Measurements from ENCODE around the gene PNKD. TPM values are rescaled to one million over a fixed set of nuclear protein-coding genes. Genes with fewer than 3 reads are reported as not detected.
A peak's percentile ranks its signal among the peaks of the same experiment; 100 is the strongest.

PNKD gene
- total and polyA plus RNA-seq, 2 of the 8 experiments (the other 6 are each of a cell fraction or from before 2014, with no cell fraction given) = 43.9 to 65.4 TPM

- H3K56ac ChIP-seq (replicated peaks; ENCODE audit: insufficient read length, low read depth, low read length) = no peak overlapping the region
- DNase-seq (ENCODE audit: low read depth in 1 of 2, low spot score in 2 of 2) (no peak), FAIRE-seq (no peak)
- H4K20me1 ChIP-seq (replicated peaks in 1 of 2; ENCODE audit: control insufficient read depth in 1 of 2, insufficient read depth in 2 of 2, low read length in 2 of 2) = no peaks in the 10 kb centered on the region
- H3K4me1 ChIP-seq (replicated peaks in 1 of 4; ENCODE audit: control insufficient read depth in 3 of 4, insufficient read depth in 4 of 4, low read length in 3 of 4) = peaks cover 0 to 19% (median 8%) of the 10 kb centered on the region in 4 experiments; a peak in 5 of 7 replicates
- H3K23ac ChIP-seq (ENCODE audit: insufficient read length) = no peak overlapping the region
- H3K23me2 ChIP-seq (ENCODE audit: low read depth, low read length) = peaks cover 5% of the 10 kb centered on the region; the same call in 1 of the 2 replicates
- no peak overlapping the region for H3K27ac ChIP-seq (ENCODE audit: low read depth, low read length)
- CTCF ChIA-PET (ENCODE audit: partially characterized antibody) = interaction anchor here (0.6 to 7.5 kb wide), 5 partner anchors 15 to 118 kb away, joined by 3 to 96 read pairs (median 68); partner anchors contain the start of genes AAMP, CATIP, PNKD and TMBIM1
- no peaks in the 10 kb centered on the region for H3K79me1 ChIP-seq (ENCODE audit: low read depth, low read length)
- no peak overlapping the region for H2BK12ac ChIP-seq (ENCODE audit: low read depth, low read length)
- H4K91ac ChIP-seq (replicated peaks; ENCODE audit: insufficient read length, low read length) = no peak overlapping the region
- TF ChIP-seq POLR2AphosphoS5 (IDR thresholded peaks at IDR 0.05; ENCODE audit: low read depth, low read length) = no peak
- TF ChIP-seq CREB1 (IDR thresholded peaks at IDR 0.05) = no peak
- no peak for TF ChIP-seq KDM4A (IDR thresholded peaks at IDR 0.05; ENCODE audit: low read depth, low read length, severe bottlenecking)
- no peak for TF ChIP-seq TAF7 (optimal IDR thresholded peaks at IDR 0.05; ENCODE audit: borderline replicate concordance, low read depth, low read length)
- H2BK5ac ChIP-seq (ENCODE audit: low read depth, low read length) = no peak overlapping the region
- H3K14ac ChIP-seq (ENCODE audit: insufficient read length) = no peak overlapping the region
- POLR2A ChIA-PET (ENCODE audit: partially characterized antibody) = no interaction called here
- peaks cover 0 to 13% (median 10%) of the 10 kb centered on the region in 4 experiments; a peak in 5 of 7 replicates for H3K27me3 ChIP-seq (replicated peaks in 1 of 4; ENCODE audit: control insufficient read depth in 3 of 4, extremely low read depth in 1 of 4, insufficient read depth in 3 of 4, low read length in 3 of 4)
- no peak overlapping the region for H4K5ac ChIP-seq (ENCODE audit: insufficient read length, low read depth, low read length)
- H2BK15ac ChIP-seq (ENCODE audit: low read length) = 0 out of 2 replicates have a peak overlapping the region, but pooled peaks have one; percentile 72
- H3K79me2 ChIP-seq (ENCODE audit: control insufficient read depth in 1 of 2, insufficient read depth in 2 of 2, low read length in 2 of 2) = no peaks in the 10 kb centered on the region
- no peak overlapping the region for H4K8ac ChIP-seq (ENCODE audit: extremely low read depth, insufficient read depth, low read length)
- H3K18ac ChIP-seq (ENCODE audit: extremely low read depth, low read length) = no peak overlapping the region; the same call in 1 of the 2 replicates
- H2AFZ ChIP-seq (ENCODE audit: low read length) = no peak overlapping the region
- 95% methylated on average over 15 of the region's 23 CpGs; no CpG with 5 or more reads in 1 of the 2 experiments for WGBS, 2 experiments (ENCODE audit: extremely low coverage in 1 of 2, insufficient coverage in 1 of 2, insufficient read length in 1 of 2, insufficient replicate concordance in 2 of 2, low coverage in 1 of 2, low lambda C conversion rate in 2 of 2, missing lambda C conversion rate in 1 of 2)
- H3K4me2 ChIP-seq (ENCODE audit: insufficient read depth in 1 of 2, low read depth in 2 of 2, low read length in 2 of 2) = no peak overlapping the region
- no peak overlapping the region for H2AK5ac ChIP-seq (ENCODE audit: low read depth, low read length)
- no peaks in the 10 kb centered on the region for H3K9me3 ChIP-seq (ENCODE audit: insufficient read depth in 2 of 2, low read depth in 1 of 2, low read length in 1 of 2)
- no peak overlapping the region for H3K4ac ChIP-seq (replicated peaks; ENCODE audit: insufficient read length, low read depth, low read length)
- no peak overlapping the region for H3K4me3 ChIP-seq (ENCODE audit: extremely low read depth in 1 of 4, insufficient read depth in 2 of 4, low read depth in 3 of 4, low read length in 4 of 4)
- no peaks in the 10 kb centered on the region for H3K36me3 ChIP-seq (ENCODE audit: control insufficient read depth in 2 of 4, insufficient read depth in 4 of 4, low read length in 3 of 4)
- no peak overlapping the region for H3K9ac ChIP-seq (replicated peaks in 1 of 4; ENCODE audit: extremely low read depth in 1 of 4, low read depth in 3 of 4, low read length in 3 of 4)
- no peak overlapping the region for H2BK120ac ChIP-seq (replicated peaks; ENCODE audit: low read depth, low read length)
- H2BK20ac ChIP-seq (ENCODE audit: low read length) = no peak overlapping the region
These were observed 120.9 kb downstream of the PNKD start for GRCh38 chr2:218391202-218391601.
